ENCODE results near the gene TEAD1. TPM values are rescaled to one million over a fixed set of nuclear protein-coding genes. Genes with fewer than 3 reads are reported as not detected.

Gene TEAD1
- total RNA-seq, 2 experiments from 2014 or later, result 0.43 to 0.68 TPM

DNA sequence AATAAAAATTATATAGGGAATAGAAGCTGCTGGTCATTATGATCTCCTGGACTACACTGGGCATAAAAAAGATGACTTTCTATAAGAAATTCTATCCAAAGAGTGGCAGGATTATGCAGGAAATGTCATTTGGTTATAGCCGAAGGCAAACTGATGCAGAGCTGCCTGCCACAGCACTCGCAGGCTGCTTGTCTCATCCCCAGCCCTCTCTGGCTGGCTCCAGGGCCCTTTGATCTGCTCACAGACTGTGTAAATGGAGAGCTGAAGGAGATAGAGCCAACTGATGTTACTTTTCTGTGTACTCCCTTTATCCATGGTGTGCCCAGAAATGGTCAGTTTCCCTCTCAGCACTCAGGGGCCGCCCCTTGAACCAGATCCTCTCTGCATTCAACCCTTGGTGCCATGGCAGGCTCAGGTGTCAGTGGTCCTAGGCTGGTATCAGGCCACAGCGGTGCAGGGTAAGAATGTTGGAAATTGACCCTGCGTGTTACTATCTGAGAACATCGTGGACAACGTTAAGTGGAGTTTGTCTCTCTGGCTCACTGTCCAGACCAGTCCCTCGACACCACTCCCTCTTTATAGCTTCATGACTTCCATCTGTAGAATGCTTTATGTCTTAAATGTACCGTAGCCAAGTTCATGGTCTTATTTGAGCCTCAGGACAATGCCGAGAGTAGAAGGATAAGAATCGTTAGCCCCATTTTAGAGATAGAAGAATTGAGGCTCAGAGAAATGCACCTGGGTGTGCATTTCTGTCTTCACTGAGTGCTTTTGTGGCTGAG lies 27.8 kb downstream of the TEAD1 start:
- Mint-ChIP-seq H3K27ac (no peak overlapping the region), H3K4me3 (no peak overlapping the region), H3K4me1 (peaks cover 1% of the 10 kb centered on the region), H3K9me3 (no peaks in the 10 kb centered on the region), H3K27me3 (peaks cover 80% of the 10 kb centered on the region), H3K36me3 (no peaks in the 10 kb centered on the region)
- DNase-seq, result no peak

DNA sequence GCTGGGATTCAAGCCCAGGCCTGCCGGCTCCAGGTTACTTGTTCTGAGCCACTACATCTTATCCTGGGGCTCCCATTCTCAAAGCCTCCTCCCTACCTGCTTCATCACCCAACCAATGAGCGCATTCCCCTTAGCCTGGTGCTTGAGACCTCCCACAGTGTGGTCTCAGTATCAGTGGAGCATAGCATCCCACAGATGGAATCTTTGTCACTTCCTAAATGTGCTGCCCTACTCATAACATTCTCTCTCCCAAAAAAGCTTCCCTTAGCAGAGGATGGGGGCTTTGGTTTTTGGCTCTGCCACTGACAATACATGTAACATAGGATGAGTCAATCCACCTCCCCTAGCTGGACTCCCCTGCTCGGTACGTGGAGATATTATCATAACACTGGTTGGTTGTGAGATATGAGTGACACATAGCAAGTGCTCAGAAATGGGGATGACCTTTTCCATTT lies 28.8 kb downstream of the TEAD1 start:
- no peak overlapping the region for H3K27ac Mint-ChIP-seq
- no peaks in the 10 kb centered on the region for H3K4me1 Mint-ChIP-seq
- no peak for DNase-seq
- no peaks in the 10 kb centered on the region for H3K9me3 Mint-ChIP-seq
- H3K27me3 Mint-ChIP-seq, result peaks cover 79% of the 10 kb centered on the region
- H3K4me3 Mint-ChIP-seq, result no peak overlapping the region
- no peaks in the 10 kb centered on the region for H3K36me3 Mint-ChIP-seq

GRCh38 chr11:12704049-12704448 lies 29.8 kb downstream of the TEAD1 start:
- Mint-ChIP-seq H3K36me3 (no peaks in the 10 kb centered on the region), H3K4me3 (no peak overlapping the region), H3K4me1 (no peaks in the 10 kb centered on the region), H3K9me3 (no peaks in the 10 kb centered on the region), H3K27me3 (peaks cover 80% of the 10 kb centered on the region), H3K27ac (no peak overlapping the region)
- no peak for DNase-seq

- no peak overlapping the region for H3K27ac Mint-ChIP-seq
- no peak overlapping the region for H3K4me3 Mint-ChIP-seq
- DNase-seq, result no peak
- H3K27me3 Mint-ChIP-seq, result peaks cover 82% of the 10 kb centered on the region
- no peaks in the 10 kb centered on the region for H3K4me1 Mint-ChIP-seq
- no peaks in the 10 kb centered on the region for H3K36me3 Mint-ChIP-seq
- H3K9me3 Mint-ChIP-seq, result no peaks in the 10 kb centered on the region
Measured at GRCh38 chr11:12705874-12706273, 31.7 kb downstream of the TEAD1 start.

DNA sequence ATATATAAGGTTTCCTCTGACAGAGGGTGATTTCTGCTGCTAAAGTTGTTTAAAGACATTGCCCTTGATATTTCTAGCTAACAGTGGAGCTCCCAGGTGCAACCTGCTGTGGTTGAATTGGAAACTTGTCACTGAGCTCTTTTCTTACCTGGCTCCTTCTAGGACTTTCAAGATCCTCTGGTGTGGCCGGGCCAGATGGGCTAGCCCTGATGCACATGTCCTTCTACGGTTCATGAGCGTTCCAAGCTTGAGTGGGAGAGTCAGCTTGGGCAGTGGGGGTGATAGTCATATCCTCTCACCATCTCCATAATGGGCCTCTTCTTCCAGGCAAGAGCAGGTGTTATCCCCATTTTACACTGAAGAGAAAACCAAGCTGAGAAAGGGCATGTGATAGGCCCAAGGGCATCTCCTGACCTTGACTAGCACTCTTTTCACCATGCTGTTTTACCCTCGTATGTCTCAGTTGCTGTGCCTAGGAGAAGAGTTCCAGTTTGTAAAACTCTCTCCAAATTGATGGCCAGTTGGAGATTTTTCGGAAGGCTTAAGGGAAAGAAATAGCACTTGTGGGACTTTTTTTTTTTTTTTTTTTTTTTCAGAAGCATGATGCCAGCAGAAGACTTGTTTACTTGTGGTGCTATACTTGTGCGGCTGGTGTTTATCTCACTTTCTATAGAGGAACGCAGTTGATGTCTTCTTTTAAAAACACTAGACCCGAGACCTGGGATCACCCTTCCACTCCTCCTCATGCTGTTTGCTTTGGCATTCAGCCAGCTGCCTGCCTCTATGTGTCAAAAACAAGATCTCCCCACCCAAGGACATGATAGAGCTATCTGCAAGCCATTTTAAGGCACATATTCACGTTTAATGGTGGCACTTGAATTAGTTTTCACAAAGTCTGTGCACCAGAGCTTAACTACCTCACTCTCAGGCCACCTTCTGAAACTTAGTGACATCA lies 32.6 kb downstream of the TEAD1 start:
- Mint-ChIP-seq H3K27me3 (peaks cover 76% of the 10 kb centered on the region), H3K27ac (no peak overlapping the region), H3K9me3 (no peaks in the 10 kb centered on the region)

DNA sequence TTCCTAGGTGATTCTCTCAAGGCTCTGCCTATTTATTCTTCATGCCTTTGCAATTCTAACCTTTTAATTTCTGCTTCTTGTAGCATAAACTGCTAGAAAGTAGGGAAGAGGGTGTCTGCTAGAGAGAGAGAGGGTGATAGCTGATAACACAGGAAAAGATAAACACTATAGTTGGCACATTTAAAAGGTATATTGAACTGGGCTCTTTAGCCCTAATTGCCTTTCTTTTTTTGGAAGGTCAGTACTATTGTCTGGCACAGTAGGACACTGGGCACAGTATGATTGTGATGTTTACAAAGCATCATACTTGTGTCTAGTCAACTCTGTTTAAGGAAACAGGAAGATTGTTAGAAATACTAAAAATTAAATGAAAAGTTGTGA lies 33.3 kb downstream of the TEAD1 start:
- Mint-ChIP-seq H3K4me3 (no peak overlapping the region), H3K27ac (no peak overlapping the region), H3K27me3 (peaks cover 76% of the 10 kb centered on the region), H3K36me3 (no peaks in the 10 kb centered on the region), H3K4me1 (no peaks in the 10 kb centered on the region), H3K9me3 (no peaks in the 10 kb centered on the region)
- DNase-seq, result no peak

More for the DNA sequence above, 32.6 kb downstream of the TEAD1 start:
- no peaks in the 10 kb centered on the region for H3K4me1 Mint-ChIP-seq
- DNase-seq, result no peak
- H3K4me3 Mint-ChIP-seq, result no peak overlapping the region
- H3K36me3 Mint-ChIP-seq, result no peaks in the 10 kb centered on the region

DNA sequence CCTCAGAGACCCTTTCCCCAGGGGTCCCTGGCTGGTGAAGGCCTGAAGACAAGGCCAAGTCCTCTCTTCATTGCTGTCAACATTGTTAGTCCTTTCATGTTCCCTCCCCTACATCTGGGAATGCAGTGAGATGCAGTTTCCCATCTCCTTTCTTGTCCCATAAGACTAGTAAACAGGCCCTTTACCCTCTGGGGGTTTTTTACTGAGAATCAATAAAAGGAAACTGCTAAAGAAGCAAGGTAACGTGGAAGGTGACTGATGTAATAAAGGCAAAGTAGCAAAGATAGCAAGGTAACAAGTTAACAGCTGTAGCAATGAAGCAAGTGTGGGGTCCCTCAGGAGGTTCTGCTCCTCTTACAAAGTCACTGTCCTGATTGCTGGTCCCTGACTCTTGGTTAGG lies 37.3 kb downstream of the TEAD1 start:
- Mint-ChIP-seq H3K27ac (no peak overlapping the region), H3K27me3 (peaks cover 83% of the 10 kb centered on the region), H3K4me3 (no peak overlapping the region), H3K9me3 (no peaks in the 10 kb centered on the region), H3K4me1 (no peaks in the 10 kb centered on the region), H3K36me3 (no peaks in the 10 kb centered on the region)
- DNase-seq, result no peak

GRCh38 chr11:12712132-12712531 lies 37.9 kb downstream of the TEAD1 start:
- no peak overlapping the region for H3K27ac Mint-ChIP-seq
- H3K36me3 Mint-ChIP-seq, result no peaks in the 10 kb centered on the region
- peaks cover under 1% of the 10 kb centered on the region for H3K4me1 Mint-ChIP-seq
- H3K4me3 Mint-ChIP-seq, result no peak overlapping the region
- H3K27me3 Mint-ChIP-seq, result peaks cover 86% of the 10 kb centered on the region
- no peaks in the 10 kb centered on the region for H3K9me3 Mint-ChIP-seq
- DNase-seq, result no peak

GRCh38 chr11:12715131-12715530 lies 40.9 kb downstream of the TEAD1 start:
- Mint-ChIP-seq H3K27me3 (peaks cover 87% of the 10 kb centered on the region), H3K36me3 (no peaks in the 10 kb centered on the region), H3K4me1 (peaks cover 14% of the 10 kb centered on the region), H3K27ac (no peak overlapping the region), H3K9me3 (no peaks in the 10 kb centered on the region), H3K4me3 (no peak overlapping the region)
- DNase-seq, result no peak

GRCh38 chr11:12715941-12716340 lies 41.7 kb downstream of the TEAD1 start:
- DNase-seq, result no peak
- H3K9me3 Mint-ChIP-seq, result no peaks in the 10 kb centered on the region
- peaks cover 14% of the 10 kb centered on the region for H3K4me1 Mint-ChIP-seq
- H3K27ac Mint-ChIP-seq, result no peak overlapping the region
- peaks cover 88% of the 10 kb centered on the region for H3K27me3 Mint-ChIP-seq
- H3K36me3 Mint-ChIP-seq, result no peaks in the 10 kb centered on the region
- no peak overlapping the region for H3K4me3 Mint-ChIP-seq

DNA sequence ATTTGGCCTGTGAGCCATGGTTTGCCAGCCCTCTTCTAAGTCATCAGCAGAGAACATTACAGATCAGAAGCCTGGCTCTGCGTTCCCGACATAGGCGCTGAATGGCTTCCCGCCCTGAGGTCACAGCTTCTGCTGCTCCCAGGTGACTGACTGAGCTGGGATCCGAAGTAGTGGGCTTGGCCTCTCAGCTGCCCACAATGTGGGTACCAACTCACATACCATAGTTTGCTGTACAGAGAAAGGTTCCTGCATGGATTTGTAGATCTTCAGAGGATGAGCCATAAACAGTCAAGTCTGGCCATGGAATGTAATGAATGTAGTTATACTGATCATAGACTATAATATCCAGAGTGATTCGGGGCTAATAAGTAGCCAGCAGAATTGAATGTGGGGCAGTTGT lies 42.6 kb downstream of the TEAD1 start:
- no peak for DNase-seq
- H3K27ac Mint-ChIP-seq, result no peak overlapping the region
- no peaks in the 10 kb centered on the region for H3K9me3 Mint-ChIP-seq

GRCh38 chr11:12717851-12718291 lies 43.6 kb downstream of the TEAD1 start:
- Mint-ChIP-seq H3K4me1 (peaks cover 14% of the 10 kb centered on the region), H3K4me3 (no peak overlapping the region), H3K9me3 (no peaks in the 10 kb centered on the region), H3K27ac (peak overlapping the region; percentile 25), H3K36me3 (no peaks in the 10 kb centered on the region), H3K27me3 (peaks cover 94% of the 10 kb centered on the region)
- DNase-seq, result peak; percentile 67

More for the DNA sequence above, 42.6 kb downstream of the TEAD1 start:
- H3K4me1 Mint-ChIP-seq, result peaks cover 14% of the 10 kb centered on the region
- peaks cover 94% of the 10 kb centered on the region for H3K27me3 Mint-ChIP-seq
- H3K36me3 Mint-ChIP-seq, result no peaks in the 10 kb centered on the region
- H3K4me3 Mint-ChIP-seq, result no peak overlapping the region

GRCh38 chr11:12719221-12719620 lies 45.0 kb downstream of the TEAD1 start:
- Mint-ChIP-seq H3K27me3 (peaks cover 96% of the 10 kb centered on the region), H3K4me1 (peaks cover 14% of the 10 kb centered on the region), H3K9me3 (no peaks in the 10 kb centered on the region), H3K4me3 (no peak overlapping the region), H3K36me3 (no peaks in the 10 kb centered on the region), H3K27ac (no peak overlapping the region)
- DNase-seq, result no peak

DNA sequence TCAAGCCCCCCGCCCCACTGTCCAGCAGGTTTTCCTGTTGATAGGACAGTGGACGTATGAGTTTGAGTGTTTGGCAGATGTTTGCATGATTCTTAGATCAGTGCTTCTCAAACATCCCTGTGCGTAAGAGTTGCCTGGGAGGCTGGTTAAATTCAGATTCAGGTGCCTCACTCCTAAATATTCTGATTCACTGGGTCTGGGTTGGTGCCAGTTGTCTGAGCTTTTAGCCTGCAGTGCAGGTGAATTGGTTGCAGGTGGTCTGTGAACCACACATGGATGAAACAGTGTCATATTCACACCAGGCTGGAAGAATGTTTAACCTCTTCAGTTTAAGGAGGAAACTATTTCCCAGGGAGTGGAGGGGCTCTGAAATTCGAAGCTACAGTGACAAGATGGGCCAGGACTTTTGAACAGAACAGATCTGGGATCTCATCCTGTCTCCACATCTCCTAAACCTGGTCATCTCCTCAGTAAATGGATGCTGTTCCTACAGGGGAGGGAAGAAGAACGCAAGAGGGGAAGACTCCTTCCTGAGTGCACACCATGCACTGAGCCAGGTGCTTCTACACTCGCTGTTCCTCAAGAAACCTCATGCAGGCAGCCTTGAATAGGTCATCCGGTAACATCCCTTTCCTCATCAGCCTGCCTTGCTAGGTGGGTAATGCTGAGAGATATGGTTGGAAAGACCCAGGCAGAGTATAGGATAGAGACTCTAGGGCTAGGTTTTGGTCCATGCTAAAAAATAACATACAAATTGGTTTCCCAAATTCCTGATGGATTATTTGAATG lies 47.8 kb downstream of the TEAD1 start:
- Mint-ChIP-seq H3K4me3 (no peak overlapping the region), H3K27me3 (peaks cover 93% of the 10 kb centered on the region), H3K4me1 (peaks cover 19% of the 10 kb centered on the region), H3K9me3 (no peaks in the 10 kb centered on the region), H3K36me3 (no peaks in the 10 kb centered on the region), H3K27ac (no peak overlapping the region)
- no peak for DNase-seq

Measured in activated naive CD8-positive, alpha-beta T cell treated with anti-CD3 and anti-CD28 coated beads for 36 hours (primary cell).